Endothelial cell of umbilical vein (primary cell): Measurements from ENCODE around the gene MAMDC4.
"Not testable (repeated sequence)": the region's sequence is repeated elsewhere in the genome, so short reads cannot be mapped to it uniquely, and the experiment has no call there.

Source experiments
- EZH2 ChIP-seq: IDR thresholded peaks from 2 replicates; pipeline ENCODE4 v1.6.1; 2012; ENCODE audit warnings: borderline replicate concordance, low read depth, mild to moderate bottlenecking, moderate library complexity, low read length, inconsistent platforms; ENCODE audit not compliant: severe bottlenecking
- FOS ChIP-seq: IDR thresholded peaks from 2 replicates; pipeline ENCODE4 v1.6.1; 2011; ENCODE audit warnings: mild to moderate bottlenecking, low read length, moderate library complexity, borderline replicate concordance; ENCODE audit not compliant: insufficient read depth
- GATA2 ChIP-seq: IDR thresholded peaks from 2 replicates; pipeline ENCODE4 v1.7.0; 2011; ENCODE audit warnings: low read depth, mild to moderate bottlenecking, moderate library complexity, mixed read lengths, low read length; ENCODE audit not compliant: insufficient read length, insufficient read depth
- JUN ChIP-seq: IDR thresholded peaks from 2 replicates; pipeline ENCODE4 v1.6.1; 2011; ENCODE audit warnings: borderline replicate concordance, low read depth; ENCODE audit not compliant: insufficient read length, insufficient read depth
- MAX ChIP-seq: IDR thresholded peaks from 2 replicates; pipeline ENCODE4 v1.6.1; 2011; ENCODE audit not compliant: insufficient read depth, insufficient read length
- MYC ChIP-seq: IDR thresholded peaks from one replicate; pipeline ENCODE4 v1.6.1; 2011; ENCODE audit warnings: mild to moderate bottlenecking, low read depth, low read length
- POLR2A ChIP-seq: IDR thresholded peaks from 2 replicates; pipeline ENCODE4 v1.6.1; 2012; ENCODE audit warnings: low read depth, mild to moderate bottlenecking, control low read depth, low read length
- POLR2AphosphoS5 ChIP-seq: IDR thresholded peaks from 2 replicates; pipeline ENCODE4 v1.6.1; 2012; ENCODE audit warnings: low read depth, mild to moderate bottlenecking, control low read depth, low read length, moderate library complexity; ENCODE audit not compliant: insufficient read depth
- TF ChIP-seq, protein P1 (sequence below), 2 donors: IDR thresholded peaks; 1 replicate in 1 of 2; 2 replicates in 1 of 2; pipeline ENCODE4 v1.5.1; 2011; ENCODE audit warnings: low read length in 2 of 2, mild to moderate bottlenecking in 2 of 2, moderate library complexity in 2 of 2, control low read depth in 1 of 2, inconsistent platforms in 1 of 2, low read depth in 1 of 2; ENCODE audit not compliant: insufficient read depth in 1 of 2; ENCODE audit errors: extremely low read depth in 1 of 2

DNA sequence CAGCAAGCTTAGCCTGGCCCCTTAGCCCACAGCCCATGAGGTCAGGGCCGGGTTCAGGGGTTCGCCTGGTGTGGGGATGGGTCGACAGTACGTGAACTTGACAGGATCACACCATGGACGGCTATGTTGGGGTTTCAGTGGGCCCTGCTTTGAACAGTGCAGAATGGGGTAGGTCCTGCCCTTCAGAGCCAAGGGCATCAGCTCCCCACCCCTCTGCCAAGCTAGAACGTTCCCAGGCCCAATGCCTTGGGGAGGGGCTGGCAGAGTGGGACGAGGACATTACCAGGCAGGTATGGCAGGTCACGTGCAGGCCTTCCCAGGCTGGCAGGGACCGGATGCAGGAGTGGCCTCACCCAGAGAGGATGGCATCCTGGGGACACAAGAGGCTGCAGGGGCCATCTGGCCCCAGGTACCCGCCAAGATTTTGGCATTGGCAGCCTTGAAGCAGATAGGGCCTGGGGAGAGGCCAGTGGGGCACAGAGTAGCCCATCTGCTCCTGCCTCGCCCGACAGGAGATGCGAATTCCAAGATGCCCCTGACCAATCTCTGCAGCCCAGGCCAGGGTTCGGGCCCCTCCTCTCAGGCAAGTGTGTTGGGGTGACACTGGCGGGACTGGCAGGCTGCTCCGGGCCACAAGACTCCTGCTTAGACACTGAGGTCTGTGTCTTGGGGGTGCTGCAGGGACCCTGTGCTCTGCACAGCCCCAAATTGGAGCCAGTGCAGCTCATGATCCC lies 10.3 kb upstream of the MAMDC4 start:
- TF ChIP-seq POLR2A, EZH2, JUN, POLR2AphosphoS5, FOS, MAX, MYC, GATA2: not testable (repeated sequence)
- TF ChIP-seq, protein P1, sequence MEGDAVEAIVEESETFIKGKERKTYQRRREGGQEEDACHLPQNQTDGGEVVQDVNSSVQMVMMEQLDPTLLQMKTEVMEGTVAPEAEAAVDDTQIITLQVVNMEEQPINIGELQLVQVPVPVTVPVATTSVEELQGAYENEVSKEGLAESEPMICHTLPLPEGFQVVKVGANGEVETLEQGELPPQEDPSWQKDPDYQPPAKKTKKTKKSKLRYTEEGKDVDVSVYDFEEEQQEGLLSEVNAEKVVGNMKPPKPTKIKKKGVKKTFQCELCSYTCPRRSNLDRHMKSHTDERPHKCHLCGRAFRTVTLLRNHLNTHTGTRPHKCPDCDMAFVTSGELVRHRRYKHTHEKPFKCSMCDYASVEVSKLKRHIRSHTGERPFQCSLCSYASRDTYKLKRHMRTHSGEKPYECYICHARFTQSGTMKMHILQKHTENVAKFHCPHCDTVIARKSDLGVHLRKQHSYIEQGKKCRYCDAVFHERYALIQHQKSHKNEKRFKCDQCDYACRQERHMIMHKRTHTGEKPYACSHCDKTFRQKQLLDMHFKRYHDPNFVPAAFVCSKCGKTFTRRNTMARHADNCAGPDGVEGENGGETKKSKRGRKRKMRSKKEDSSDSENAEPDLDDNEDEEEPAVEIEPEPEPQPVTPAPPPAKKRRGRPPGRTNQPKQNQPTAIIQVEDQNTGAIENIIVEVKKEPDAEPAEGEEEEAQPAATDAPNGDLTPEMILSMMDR (IDR thresholded peaks at IDR 0.05; ENCODE audit: extremely low read depth in 1 of 2, insufficient read depth in 1 of 2, low read depth in 1 of 2, low read length in 2 of 2), result not testable (repeated sequence)
